Muscle of back (tissue), 13 donors: ENCODE measurements around the gene MAGEB16. TPM values are rescaled to one million over a fixed set of nuclear protein-coding genes. Genes with fewer than 3 reads are reported as not detected.

Source experiments
- DNase-seq, 3 donors: peaks; one replicate each; pipeline versions ENCODE4 v3.0.0 to v3.0.0-alpha.2; 2013
- long read RNA-seq, 9 donors: transcript quantifications; one replicate each; lab custom pipeline, GENCODE V29; 2026
- polyA plus RNA-seq, 10 donors: library from polyadenylated mRNA; unstranded; fragments of 120-200 nt; gene quantifications; one replicate each; pipeline ENCODE4 v1.2.1, GENCODE V29; 2013; ENCODE audit not compliant: insufficient read length in 10 of 10

The MAGEB16 gene
- polyA plus RNA-seq: not detected
- long read RNA-seq, donor 1: 0 reads
- long read RNA-seq, donor 2: 0 reads
- long read RNA-seq, donor 3: 0 reads
- long read RNA-seq, donor 4: 0 reads
- long read RNA-seq, donor 5: 0 reads
- long read RNA-seq, donor 6: 0 reads
- long read RNA-seq, donor 7: 0 reads
- long read RNA-seq, donor 8: 0 reads
- long read RNA-seq, donor 9: 0 reads

- DNase-seq: no peak
These were observed at the start of gene MAGEB16 for GRCh38 chrX:35798042-35798441. MAGEB16 (plus strand) TSS chrX:35798342; CDS start chrX:35802197, 3,855 bp downstream.

GRCh38 chrX:35773958-35774564, 24.1 kb upstream of the MAGEB16 start:
- no peak for DNase-seq

- no peak for DNase-seq
These were observed 13.1 kb upstream of the MAGEB16 start for GRCh38 chrX:35785075-35785474.

- no peak for DNase-seq
These were observed 11.9 kb upstream of the MAGEB16 start for GRCh38 chrX:35786271-35786670.

- DNase-seq: no peak
These were observed 10.3 kb upstream of the MAGEB16 start for GRCh38 chrX:35787867-35788266.

GRCh38 chrX:35800474-35800873, 2.3 kb downstream of the MAGEB16 start:
- DNase-seq: no peak

- no peak for DNase-seq
These were observed 11.6 kb downstream of the MAGEB16 start for GRCh38 chrX:35809781-35810180.

GRCh38 chrX:35819241-35819640, 21.1 kb downstream of the MAGEB16 start:
- DNase-seq: peak in 1 of 3 donors; percentile 34

GRCh38 chrX:35826503-35826902, 28.4 kb downstream of the MAGEB16 start:
- no peak for DNase-seq

- peak; percentile 21 to 79 (median 40) for DNase-seq
These were observed 31.4 kb downstream of the MAGEB16 start for GRCh38 chrX:35829501-35829900.

GRCh38 chrX:35841872-35842271, 43.7 kb downstream of the MAGEB16 start:
- DNase-seq: no peak

- DNase-seq: no peak
These were observed 44.5 kb downstream of the MAGEB16 start for GRCh38 chrX:35842674-35843073.

GRCh38 chrX:35847736-35848135, 49.6 kb downstream of the MAGEB16 start:
- no peak for DNase-seq

Other genes starting within 250 kb of the MAGEB16 start
- gene CFAP47, start 121.4 kb downstream of the MAGEB16 start, polyA plus RNA-seq: under 1 TPM in 2 of 10 donors, not detected in 8; 0.04 to 0.07 TPM